ENCODE measurements around the gene RBSN.

Gene RBSN

DNA sequence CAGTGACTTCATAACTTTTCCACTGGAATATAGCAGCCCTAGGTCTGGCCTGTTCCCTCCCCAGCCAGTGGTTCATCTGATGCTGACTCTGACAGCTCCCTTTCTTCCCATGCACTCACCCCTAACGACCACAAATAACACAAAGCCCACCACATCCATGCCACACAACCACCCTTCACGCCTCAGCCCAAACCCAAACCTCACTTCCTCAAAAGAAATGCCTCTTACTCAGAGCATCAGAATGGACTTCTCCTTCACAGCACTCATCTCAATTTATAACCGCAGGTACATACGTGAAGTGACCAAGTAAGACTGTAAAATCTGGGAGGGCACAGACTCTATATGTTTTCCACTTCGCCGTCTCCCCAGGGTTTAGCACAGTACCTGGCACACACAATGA is 1.1 kb downstream of the RBSN start:
- DNase-seq, result peak; percentile 18

DNA sequence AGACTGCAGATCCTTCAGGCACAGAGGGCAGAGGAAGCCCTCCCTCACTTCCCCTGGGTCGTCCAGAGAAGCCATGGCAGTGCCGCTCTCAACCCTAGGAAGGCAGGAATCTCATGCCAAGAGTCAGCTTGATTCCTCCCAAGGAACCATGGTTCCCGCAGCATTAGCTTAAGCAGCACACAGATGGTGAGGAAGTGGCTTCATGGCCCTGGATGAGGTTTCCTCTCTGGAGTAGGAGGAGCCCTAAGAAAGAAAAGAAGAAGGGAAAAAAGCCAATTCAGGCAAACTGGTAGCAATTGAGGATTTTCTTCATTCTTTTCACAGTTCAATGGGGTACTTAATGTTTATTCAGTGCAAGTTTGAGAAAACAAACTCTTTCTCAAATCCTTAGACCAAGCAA is 2.9 kb downstream of the RBSN start:
- no peak for DNase-seq

DNA sequence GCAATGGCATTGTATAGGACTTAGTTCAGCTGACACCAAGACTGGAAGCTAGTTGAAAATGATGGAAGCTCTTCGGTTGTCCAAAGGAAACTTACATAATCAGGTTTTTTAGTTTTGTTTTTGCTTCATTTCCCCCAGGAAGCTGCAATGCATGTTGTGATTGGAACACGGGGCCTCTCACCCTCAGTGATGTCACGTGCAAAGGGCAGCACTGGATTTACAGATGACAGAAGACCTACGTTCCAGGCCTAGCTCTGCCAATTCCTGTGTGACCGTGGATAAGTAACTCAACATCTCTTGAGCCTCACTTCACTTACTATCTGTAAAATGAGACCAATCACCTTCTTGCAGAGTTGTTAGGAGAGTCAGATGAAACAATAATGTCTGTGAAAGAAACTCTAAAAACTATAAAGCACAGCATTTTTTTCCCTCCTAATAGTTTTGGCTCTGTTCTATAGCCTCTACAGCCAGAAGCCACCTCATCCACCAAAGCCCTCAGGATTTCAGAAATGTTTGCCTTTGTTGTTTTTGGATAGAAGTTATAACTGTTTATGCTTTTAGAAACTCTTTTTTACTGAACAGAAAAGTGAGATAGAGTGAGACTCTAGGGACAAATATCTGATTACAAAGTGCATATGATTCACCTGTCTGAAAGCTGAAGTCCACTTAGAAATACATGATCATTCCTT is 4.6 kb downstream of the RBSN start:
- no peak for DNase-seq

DNA sequence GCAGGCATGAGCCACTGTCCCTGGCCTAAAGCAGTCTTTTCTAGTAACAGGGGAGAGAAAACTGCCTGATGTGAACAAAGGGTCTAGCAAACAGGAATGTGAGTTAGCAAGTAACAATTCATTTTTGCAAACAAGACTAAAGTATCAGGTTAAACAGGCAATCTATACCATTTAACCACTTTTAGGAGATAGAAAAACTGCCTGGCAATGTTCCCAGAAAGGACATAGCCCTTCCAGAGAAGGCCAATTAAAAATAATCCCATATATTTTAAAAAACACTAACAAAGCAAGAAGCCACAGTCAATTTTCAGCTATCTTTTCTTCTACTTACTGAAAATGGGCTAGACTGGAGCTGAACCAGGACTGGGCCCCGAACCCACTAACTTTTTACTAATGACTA is 6.3 kb downstream of the RBSN start:
- no peak for DNase-seq

DNA sequence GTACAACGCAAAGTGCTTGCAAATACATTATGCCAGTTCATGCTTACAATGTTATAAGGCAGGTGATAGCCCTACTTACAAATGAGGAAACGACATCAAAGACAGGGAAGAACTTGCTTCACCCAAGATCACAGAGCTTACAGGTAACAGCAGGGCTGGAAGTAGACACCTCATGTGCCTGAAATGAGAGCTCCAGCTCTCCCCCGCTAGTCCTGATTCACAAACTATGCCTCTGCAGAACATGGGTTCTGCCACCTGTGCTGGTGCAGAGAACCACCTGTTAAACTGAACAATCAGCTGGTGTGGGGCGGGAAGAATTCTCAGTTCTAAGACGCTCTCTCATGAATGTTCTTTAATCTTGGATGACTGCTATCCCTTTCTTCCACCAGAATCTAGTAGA is 7.4 kb downstream of the RBSN start:
- DNase-seq, result no peak

DNA sequence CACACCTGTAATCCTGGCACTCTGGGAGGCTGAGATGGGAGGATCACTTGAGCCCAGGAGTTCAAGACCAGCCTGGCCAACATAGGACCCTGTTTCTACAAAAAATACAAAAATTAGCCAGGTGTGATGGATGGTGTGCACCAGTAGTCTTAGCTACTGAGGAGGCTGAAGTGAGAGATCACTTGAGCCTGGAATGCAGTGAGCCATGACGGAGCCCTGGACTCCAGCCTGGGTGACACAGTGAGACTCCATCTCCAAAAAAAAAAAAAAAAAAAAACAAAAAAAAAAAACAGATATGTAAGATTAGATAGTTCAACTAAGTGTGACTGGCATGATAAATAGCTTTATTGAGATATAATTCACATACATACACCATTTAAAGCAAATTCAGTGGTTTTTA is 9.7 kb downstream of the RBSN start:
- DNase-seq, result no peak

DNA sequence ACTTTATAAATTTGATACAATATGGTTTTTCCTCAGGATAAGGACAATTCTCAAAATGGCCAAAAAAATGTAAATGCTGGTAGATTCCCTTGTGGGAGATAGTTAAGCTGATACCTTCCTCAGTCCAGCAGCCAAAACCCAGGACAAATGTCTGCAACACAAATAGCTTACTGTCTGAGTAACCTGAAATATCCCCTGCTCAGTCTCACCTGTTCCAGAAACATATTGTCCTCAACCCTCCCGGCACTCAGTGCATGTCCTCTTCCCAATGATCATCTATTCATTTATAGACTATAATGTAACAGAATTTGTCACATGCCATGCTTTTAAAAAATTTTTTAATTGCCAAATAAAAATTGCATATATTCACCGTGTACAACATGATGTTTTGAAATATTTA is 12.2 kb downstream of the RBSN start:
- DNase-seq, result no peak

DNA sequence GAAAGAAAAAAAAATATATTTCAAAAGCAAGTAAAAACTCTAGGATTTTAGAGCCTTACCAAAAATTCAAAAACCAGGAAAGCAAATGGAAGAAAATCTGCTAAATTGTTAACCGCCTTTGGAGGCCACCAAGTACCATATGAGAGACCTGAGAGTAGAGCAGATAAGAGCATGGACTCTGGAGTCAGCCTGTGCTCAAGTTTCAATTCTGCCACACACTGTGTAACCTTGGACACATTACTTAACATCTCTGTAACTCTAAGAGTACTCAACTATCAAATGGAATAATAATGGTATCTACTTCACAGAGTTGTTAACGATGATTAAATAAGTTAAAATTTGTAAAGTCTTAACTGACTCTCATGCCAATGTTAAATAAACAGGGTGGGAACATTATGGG is 12.7 kb downstream of the RBSN start:
- DNase-seq, result no peak

DNA sequence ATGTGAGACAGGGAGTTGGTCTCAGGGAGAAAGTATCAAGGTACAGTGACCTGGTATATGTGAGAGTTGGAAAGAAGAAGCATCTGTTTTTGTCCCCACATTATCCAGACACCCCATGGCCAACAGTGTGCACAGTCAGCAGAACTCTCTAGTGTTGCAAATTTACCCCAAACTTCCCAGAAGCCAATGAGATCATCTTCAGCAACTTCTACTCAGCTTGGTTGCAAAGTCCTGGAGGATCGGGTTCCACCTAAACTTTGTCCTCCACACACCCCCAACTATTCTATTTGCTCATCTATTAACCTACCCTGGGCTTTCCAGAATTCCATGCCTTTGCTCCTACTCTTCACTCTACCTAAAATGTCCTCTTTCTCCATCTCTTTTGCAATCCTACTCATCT is 15.7 kb downstream of the RBSN start:
- DNase-seq, result no peak

DNA sequence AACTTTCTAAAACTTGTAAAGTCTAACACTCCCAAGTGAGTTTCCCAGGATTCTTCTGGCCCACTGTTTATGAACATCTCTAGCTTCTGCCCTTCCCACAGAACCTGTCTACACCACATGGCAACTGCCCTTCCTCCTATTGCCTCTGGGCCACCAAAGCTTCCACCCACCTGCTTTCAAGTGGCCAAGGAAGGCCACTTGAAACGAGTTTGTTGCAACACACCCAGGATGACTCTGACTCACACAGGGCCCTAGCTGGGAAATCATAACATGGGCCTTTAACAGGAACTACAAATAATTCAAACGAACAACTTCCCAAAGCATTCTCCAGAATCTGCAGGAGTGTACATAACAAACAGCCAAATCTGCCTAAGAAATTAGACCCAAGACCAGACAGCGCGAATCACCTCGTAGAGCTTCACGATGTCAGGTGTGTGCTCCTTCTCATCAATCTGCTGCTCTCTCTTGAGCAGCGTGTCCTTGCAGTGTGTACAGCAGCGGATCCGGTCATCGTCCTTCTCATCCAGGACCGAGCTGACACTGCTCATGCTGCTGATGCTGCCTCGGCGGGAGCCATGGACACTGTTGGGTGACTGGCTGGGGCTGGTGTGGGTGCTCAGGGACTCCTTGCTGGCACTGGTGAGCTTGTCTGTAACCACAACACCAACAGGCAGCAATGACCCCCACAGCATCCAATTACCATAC is 16.8 kb downstream of the RBSN start:
- no peak for DNase-seq

DNA sequence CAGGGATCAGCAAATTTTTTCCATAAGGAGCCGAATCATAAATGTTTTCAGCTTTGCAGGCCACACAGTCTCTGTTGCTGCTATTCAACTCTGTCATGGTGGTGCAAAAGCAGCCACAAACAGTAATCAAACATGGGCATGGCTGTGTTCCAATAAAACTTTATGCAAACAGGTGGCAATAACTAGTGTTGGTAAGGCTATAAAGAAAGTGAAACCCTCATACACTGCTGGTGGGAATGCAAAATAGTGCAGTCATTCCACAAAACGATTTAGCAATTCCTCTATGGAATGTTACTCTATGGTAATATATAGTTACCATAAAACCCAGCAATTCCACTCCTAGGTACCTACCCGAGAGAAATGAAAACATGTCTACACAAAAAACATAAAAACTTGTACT is 19.9 kb downstream of the RBSN start:
- no peak for DNase-seq

DNA sequence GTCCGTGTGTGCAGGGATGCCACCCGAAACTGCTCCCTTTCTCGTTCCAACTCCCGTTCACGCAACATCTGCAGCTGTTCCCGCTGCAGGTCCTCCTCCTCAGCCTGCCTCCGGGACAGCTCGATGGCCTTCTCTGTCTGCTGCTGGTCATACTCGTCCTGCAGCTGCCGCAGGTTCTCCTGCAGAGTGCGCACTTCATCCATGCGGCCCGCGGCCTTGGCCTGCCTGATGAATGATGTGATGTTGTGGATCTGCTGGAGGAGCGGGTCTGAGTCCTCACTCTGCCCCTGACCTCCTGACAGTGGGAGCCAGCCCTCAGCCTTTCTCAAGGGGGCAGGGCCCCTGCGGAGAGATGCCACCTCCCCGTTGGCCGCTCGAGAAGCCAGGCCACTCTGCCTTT is 24.4 kb downstream of the RBSN start:
- no peak for DNase-seq

DNA sequence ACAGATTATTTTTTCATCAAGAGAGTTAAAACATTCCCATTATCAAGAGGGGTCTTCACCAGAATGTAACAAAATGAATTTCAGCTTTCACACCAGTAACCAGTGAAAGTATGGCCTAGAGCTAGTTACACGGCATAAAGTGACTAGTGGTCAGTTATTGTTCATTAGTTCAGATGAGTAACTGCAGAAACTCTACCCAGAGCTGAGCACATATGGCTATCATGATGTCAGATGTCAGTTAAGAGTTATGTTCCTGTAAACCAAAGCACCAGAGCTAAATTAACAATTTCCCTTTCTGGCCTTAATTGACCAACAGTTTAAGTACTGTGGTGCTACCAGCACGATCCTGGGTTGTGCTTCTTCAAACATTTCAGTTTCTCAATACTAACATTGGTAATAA is 27.2 kb downstream of the RBSN start:
- DNase-seq, result no peak

DNA sequence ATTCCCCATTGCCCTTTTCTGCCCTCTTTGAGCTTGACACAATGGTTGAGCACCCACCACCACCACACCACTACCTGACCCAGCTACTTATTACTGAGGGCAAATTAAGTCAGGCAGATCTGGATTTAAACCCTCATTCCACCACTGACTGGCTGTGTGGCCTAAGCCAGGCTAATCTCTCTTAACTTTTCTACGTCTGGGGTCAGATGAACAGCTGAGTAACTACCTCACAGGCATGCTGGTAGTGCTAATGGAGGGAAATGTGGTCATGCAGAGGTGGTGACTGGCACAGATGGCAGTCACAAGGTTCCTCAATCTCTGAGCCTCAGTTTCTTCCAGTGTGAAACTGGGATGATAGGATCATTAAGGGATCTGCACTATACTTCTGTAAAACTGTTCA is 29.5 kb downstream of the RBSN start:
- DNase-seq, result no peak

DNA sequence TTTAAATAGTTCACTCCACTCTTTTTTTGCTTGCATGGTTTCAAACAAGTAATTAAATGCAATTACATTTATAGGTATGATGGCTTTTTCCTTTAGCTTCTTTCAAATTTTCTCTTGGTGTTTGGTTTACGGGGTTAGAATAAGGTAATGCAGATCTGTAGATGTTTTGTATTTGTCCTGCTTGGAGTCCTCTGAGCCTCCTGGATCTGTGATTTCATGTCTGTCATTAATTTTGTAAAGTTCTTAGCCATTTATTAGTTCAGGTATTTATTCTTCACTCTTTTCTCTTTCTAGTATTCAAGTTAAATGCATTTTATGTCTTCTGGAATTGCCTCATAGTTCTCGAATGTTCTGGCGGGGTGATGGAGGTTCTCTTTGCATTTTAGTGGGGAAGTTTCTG is 32.5 kb downstream of the RBSN start:
- DNase-seq, result no peak

DNA sequence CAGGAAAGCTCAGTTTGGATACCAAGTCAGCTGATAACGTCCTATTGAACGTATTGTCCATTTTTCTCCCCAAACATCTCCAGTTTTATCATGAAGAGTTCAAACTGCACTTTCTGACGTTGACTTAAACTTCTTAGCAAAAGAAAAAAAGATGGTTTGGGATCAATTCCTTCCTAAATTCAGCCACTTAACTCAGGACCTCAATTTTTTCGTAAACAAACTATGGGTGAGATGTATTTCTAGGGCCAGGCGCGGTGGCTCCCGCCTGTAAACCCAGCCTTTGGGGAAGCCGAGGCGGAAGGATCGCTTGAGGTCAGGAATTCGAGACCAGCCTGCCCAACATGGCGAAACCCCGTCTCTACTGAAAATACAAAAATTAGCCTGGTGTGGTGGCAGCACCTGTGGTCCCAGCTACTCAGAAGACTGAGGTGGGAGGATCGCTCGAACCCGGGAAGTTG is 33.4 kb downstream of the RBSN start:
- DNase-seq, result no peak

DNA sequence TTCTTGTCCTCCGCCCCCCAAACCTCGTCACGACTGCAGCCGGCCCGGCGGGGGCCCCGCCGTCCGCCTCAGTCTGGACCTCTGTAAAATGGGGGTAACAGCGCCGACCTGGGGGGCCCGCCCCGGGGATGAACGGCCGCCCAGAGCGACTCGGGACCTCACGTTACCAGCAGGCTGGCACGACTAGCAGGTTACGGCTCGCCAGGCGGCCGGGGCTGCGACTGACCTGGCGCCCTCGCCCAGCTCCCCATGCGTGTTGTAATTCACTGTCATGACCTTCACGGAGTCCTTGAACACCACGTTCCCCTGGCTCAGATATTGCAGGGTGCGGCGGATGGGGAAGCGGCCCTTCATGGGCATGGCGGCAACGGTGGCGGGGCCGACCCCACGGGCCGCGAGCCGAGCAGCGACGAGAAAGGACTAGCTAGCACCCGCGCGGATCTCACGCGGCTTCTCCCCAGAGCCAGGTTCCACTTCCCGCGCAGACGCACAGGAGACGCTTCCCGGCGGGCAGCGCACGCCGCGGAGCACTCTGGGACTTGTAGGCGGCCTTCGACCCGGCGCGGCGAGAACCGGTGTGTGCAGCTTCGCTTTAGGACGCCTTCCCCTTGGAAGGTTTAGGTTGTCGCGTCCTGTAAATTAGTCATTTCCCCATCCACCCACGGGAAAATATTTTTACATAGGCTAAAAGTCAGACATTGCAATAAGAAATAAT is 34.0 kb downstream of the RBSN start, which contains the start of gene MRPS25:
Gene MRPS25, minus strand, starts transcription at position 481 of the 715 bp plus-strand sequence. Its CDS starts 121 bp downstream, at position 360.
- DNase-seq, result peak; percentile 90

DNA sequence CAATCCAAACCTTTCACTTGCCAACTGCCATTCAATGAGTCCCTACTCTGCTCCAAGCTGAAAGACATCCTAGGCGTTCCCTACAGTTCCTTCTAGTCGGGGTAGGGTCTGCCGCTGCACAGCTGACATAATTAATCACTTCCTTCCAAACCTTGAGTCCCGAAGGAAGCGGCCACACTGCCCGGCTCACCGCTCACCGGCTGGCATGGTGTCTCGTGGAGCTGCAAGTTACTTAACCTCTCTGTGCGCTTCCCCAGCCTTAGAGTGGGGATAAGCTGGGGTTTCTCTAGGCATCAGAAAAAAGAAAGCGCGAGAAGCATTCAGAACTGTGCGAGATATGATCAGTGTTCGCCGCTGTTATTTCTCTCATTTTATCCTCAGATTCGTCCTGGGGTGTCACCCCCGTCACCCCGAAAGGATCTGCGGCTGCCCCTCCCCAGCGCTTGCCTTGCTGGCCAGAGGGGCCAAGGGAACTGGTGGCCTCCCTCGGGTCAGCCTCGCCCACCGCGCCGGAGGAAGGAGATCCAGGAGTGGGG is 34.6 kb downstream of the RBSN start:
- DNase-seq, result peak; percentile 23

DNA sequence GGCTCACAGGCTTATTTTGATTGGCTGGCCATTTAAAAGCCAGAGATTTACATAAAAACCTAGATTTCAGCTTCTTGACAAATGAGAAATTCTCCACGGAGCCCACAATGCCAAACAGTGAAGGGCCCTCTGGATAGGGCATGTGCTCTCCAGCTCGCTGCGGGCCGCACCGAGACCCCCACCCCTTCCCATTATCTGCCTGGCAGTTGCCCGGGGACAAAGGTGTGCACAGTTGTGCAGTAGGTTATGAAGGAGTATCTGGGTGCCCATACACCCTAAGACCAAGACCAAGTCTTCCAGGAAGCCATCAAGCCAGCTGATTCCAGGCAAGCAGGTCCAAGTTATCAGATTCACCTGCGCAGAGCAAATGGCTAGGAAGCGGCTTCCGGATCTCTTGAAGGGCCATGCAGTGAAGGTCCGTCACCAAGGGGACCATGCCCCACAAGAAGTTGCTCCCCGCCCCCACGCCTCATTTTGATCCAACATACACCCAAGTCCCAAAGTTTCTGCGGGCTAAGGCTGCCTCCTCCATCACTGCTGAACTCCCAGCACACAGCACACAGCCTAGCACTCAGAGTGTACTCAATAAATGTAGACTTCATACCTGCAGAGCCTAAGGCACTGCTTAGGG is 35.2 kb downstream of the RBSN start:
- no peak for DNase-seq

DNA sequence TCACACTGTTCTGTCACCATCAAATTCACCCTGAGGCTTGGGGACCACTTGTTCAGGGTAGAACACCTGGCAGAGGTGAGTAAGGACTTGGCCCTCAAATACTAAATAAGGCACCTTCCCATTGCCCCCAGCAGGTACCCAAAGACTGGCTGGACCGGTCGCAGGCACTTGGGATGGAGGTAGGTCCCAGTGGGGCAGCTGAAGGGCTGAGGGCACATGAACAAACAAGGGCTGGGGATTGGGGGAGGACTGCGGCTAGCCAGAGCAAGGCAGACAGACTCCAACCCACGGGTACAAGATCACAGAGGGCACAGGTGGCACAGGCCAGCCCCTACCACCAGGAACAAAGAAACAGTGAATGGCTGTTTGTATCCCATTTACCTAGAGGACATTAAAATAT is 35.7 kb downstream of the RBSN start:
- DNase-seq, result no peak

DNA sequence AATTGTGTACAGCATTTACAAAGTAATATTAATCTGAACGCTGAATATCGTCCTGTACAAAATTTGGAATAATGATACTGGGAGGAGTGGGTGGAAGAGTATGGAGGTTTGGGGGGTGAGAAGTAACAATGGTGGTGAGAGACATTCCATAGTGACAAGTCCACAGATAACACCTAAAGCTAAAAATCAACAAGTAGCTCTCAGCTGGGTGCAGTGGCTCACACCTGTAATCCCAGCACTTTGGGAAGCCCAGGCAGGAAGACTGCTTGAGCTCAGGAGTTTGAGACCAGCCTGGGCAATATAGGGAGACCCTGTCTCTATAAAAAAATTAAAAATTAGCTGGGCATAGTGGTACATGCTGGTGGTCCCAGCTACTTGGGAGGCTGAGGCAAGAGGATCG is 38.9 kb downstream of the RBSN start:
- no peak for DNase-seq

DNA sequence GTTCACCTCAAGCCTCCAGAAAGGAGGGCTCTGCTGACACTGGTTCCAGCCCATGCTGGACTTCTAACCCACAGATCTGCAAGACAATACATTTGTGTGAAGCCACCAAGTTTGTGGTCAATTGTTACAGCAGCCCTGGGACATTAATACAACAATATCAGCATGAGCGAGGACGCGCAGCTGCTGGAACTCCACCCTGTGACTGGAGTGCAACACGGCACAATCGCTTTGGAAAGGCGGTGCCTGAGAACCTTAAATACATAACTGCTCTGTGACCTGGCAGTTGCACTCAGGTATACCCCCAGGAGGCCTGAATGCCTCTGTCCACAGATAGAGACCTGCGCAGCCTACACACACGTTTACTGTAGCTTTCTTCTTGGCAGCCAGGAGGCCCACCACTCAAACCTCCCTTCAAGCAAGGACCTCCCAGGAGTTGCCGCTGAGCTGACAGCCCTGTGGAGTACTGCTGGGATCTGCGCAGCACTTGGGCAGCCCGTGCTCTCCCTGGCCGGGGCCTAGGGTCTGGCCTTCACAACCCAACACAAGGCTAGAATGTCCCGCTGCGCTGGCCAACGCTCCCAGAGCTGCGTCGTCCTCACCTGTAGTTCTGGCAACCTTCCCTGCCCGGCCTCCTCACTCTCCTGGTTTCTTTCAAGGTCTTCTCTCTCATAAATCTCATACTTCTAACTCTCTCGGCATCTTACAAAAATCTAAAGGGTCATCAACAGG is 42.1 kb downstream of the RBSN start:
- DNase-seq, result no peak
